ENCODE data around the gene CIB2. TPM values are rescaled to one million over a fixed set of nuclear protein-coding genes. Genes with fewer than 3 reads are reported as not detected.

Gene CIB2
- total RNA-seq (2021; ENCODE audit: unreplicated experiment) (17.3 TPM), Bru-seq, nascent RNA (percentile 40 among the genes with signal in this experiment), BruChase-seq, experiment 1, labeled RNA remaining after a 6-hour chase (percentile 34 among the genes with signal in this experiment), BruChase-seq, experiment 2, labeled RNA remaining after a 2-hour chase (percentile 37 among the genes with signal in this experiment)
- polyA plus RNA-seq (2012) = 24.6 and 27.5 TPM in 2 replicates
- long read RNA-seq, transcript CIB2-201 (6 exons, 1,598 nt) = major isoform, 10 of 29 reads
- long read RNA-seq, partial matches to known transcripts = 11 of 29 reads
- long read RNA-seq, other reads (novel, unspliced or antisense) = 8 of 29 reads

- H4K20me1 ChIP-seq (ENCODE audit: insufficient read depth) = no peaks in the 10 kb centered on the region
- no peak for DNase-seq (ENCODE audit: low read depth, low spot score)
- peaks cover 15 to 45% of the 10 kb centered on the region in 2 experiments; a peak in 3 of 4 replicates for H3K4me1 ChIP-seq (ENCODE audit: control insufficient read depth in 1 of 2, insufficient read depth in 2 of 2, low read length in 2 of 2)
- H3K4me2 ChIP-seq (ENCODE audit: low read length) = peak within 1 kb of the TSS; percentile 93
- ChIA-PET POLR2A (interaction anchor here (0.7 to 1.6 kb wide), 3 partner anchors 17 to 632 kb away, joined by 3 to 4 read pairs (median 4); no protein-coding TSS in a partner anchor), RAD21 (ENCODE audit: low non-redundant PET in 1 of 2, low total read pairs in 2 of 2, uncharacterized antibody in 2 of 2, unreplicated experiment in 2 of 2) (interaction anchor here in 1 of 2 experiments (0.5 to 1.4 kb wide), 4 partner anchors 17 to 64 kb away, joined by 3 to 4 read pairs (median 4); no protein-coding TSS in a partner anchor), CTCF (interaction anchor here (0.8 to 1.8 kb wide), 6 partner anchors 12 to 168 kb away, joined by 3 to 6 read pairs (median 4); partner anchors contain the start of genes IDH3A and SKIC8)
- no peaks in the 10 kb centered on the region for H3K36me3 ChIP-seq (ENCODE audit: control insufficient read depth in 1 of 2, insufficient read depth in 2 of 2, low read length in 2 of 2)
- H3K27ac ChIP-seq (ENCODE audit: low read depth, low read length) = peak within 1 kb of the TSS; percentile 73
- no peaks in the 10 kb centered on the region for H3K79me2 ChIP-seq (ENCODE audit: insufficient read depth, low read length)
- H3K9ac ChIP-seq (ENCODE audit: low read length) = peak within 1 kb of the TSS; percentile 80
- intact Hi-C loops (cut with micrococcal nuclease) = loop anchor here (1.0 to 5.0 kb wide), 2 partner anchors 66 to 110 kb away; no protein-coding TSS in a partner anchor
- H3K4me3 ChIP-seq (replicated peaks in 1 of 2; ENCODE audit: low read depth in 1 of 2, low read length in 2 of 2) = peak within 1 kb of the TSS; percentile 77 to 78
- TSS peak; percentile 67 for BruUV-seq (replicated peaks)
- H3K9me2 ChIP-seq (ENCODE audit: insufficient read depth) = no peaks in the 10 kb centered on the region
- no peak within 1 kb of the TSS for H2AFZ ChIP-seq (ENCODE audit: low read depth, low read length, poor library complexity, severe bottlenecking)
- no peaks in the 10 kb centered on the region for H3K9me3 ChIP-seq (ENCODE audit: control insufficient read depth in 1 of 2, insufficient read depth in 1 of 2, low read depth in 1 of 2, low read length in 2 of 2)
- ATAC-seq = peak; percentile 88
- no peaks in the 10 kb centered on the region for H3K27me3 ChIP-seq (ENCODE audit: insufficient read depth, low read length)
- TF ChIP-seq EZH2phosphoT487 (IDR thresholded peaks at IDR 0.05; ENCODE audit: borderline replicate concordance) = no peak
- TF ChIP-seq ELF1 (IDR thresholded peaks at IDR 0.05; ENCODE audit: borderline replicate concordance, low read depth) = no peak
- no peak for TF ChIP-seq REST (IDR thresholded peaks at IDR 0.05; ENCODE audit: low read depth)
- peak; percentile 17 for TF ChIP-seq YY1 (IDR thresholded peaks at IDR 0.05; ENCODE audit: extremely low read depth, insufficient replicate concordance, low read depth, low read length)
- no peak for TF ChIP-seq TCF7L2 (IDR thresholded peaks at IDR 0.05; ENCODE audit: borderline replicate concordance, extremely low read depth, insufficient read depth, insufficient read length)
- TF ChIP-seq ZBTB33 (IDR thresholded peaks at IDR 0.05; ENCODE audit: extremely low read depth, insufficient replicate concordance, low read length) = no peak
- TF ChIP-seq MAX (IDR thresholded peaks at IDR 0.05) = 0 out of 2 replicates have a peak, but pooled peaks have one; percentile 20
- TF ChIP-seq SRF (IDR thresholded peaks at IDR 0.05; ENCODE audit: low read depth) = no peak
- no peak for TF ChIP-seq ZNF274 (IDR thresholded peaks at IDR 0.05; ENCODE audit: low read depth, low read length)
- TF ChIP-seq ZFX (IDR thresholded peaks at IDR 0.05) = peak; percentile 86
- peak; percentile 26 for TF ChIP-seq POLR2A (IDR thresholded peaks at IDR 0.05; ENCODE audit: borderline replicate concordance, extremely low read depth, insufficient read depth, insufficient read length)
- peak; percentile 30 to 59 (median 48); a peak in 5 of 6 replicates for TF ChIP-seq CTCF (IDR thresholded peaks at IDR 0.05 in 2 of 3, conservative IDR thresholded peaks at IDR 0.05 in 1 of 3; ENCODE audit: borderline replicate concordance in 1 of 3, insufficient read depth in 1 of 3, low read depth in 2 of 3, low read length in 2 of 3)
- no peak for TF ChIP-seq ATF3 (IDR thresholded peaks at IDR 0.05)
- TF ChIP-seq RAD21 (IDR thresholded peaks at IDR 0.05; ENCODE audit: low read depth) = peak; percentile 63
Measured at GRCh38 chr15:78131295-78132061, at the start of gene CIB2. Gene CIB2, minus strand, starts transcription at chr15:78131445. Its CDS starts 230 bp downstream, at chr15:78131215.

All from HCT116 (cell line).